ENCODE data around the gene USP25. TPM values are rescaled to one million over a fixed set of nuclear protein-coding genes. Genes with fewer than 3 reads are reported as not detected.

The USP25 gene
- total RNA-seq, 1 experiment from 2014 or later: 33.6 TPM

GRCh38 chr21:15742694-15743093, 12.9 kb downstream of the USP25 start (continued):
- TF ChIP-seq CTCF (IDR thresholded peaks at IDR 0.05 in 2 of 3, conservative IDR thresholded peaks at IDR 0.05 in 1 of 3; ENCODE audit: borderline replicate concordance in 1 of 3, insufficient read depth in 1 of 3, low read depth in 2 of 3, low read length in 2 of 3) (no peak), RAD21 (IDR thresholded peaks at IDR 0.05; ENCODE audit: low read depth) (no peak), SP1 (IDR thresholded peaks at IDR 0.05; ENCODE audit: low read depth) (no peak), CBX3 (IDR thresholded peaks at IDR 0.05; ENCODE audit: low read depth) (no peak)

- 0 out of 2 replicates have a peak, but pooled peaks cover 4% of the 10 kb centered on the region for H4K20me1 ChIP-seq (ENCODE audit: insufficient read depth)
- POLR2A ChIA-PET: no interaction called here
- no peak for TF ChIP-seq POLR2AphosphoS5 (IDR thresholded peaks at IDR 0.05; ENCODE audit: low read depth, low read length)
- no peak for TF ChIP-seq CTCF (IDR thresholded peaks at IDR 0.05 in 2 of 3, conservative IDR thresholded peaks at IDR 0.05 in 1 of 3; ENCODE audit: borderline replicate concordance in 1 of 3, insufficient read depth in 1 of 3, low read depth in 2 of 3, low read length in 2 of 3)
- ATAC-seq (no peak), DNase-seq (ENCODE audit: low read depth, low spot score) (no peak)
- no peak overlapping the region for H3K4me2 ChIP-seq (ENCODE audit: low read length)
- H3K79me2 ChIP-seq (ENCODE audit: insufficient read depth, low read length): peaks cover 97% of the 10 kb centered on the region
- no TSS peak for BruUV-seq (replicated peaks)
- CTCF ChIA-PET: no interaction called here
- H3K9me2 ChIP-seq (ENCODE audit: insufficient read depth): no peaks in the 10 kb centered on the region
- no peak overlapping the region for H3K9ac ChIP-seq (ENCODE audit: low read length)
- no peaks in the 10 kb centered on the region for H3K36me3 ChIP-seq (ENCODE audit: control insufficient read depth in 1 of 2, insufficient read depth in 2 of 2, low read length in 2 of 2)
- H2AFZ ChIP-seq (ENCODE audit: low read depth, low read length, poor library complexity, severe bottlenecking): no peak overlapping the region
- H3K4me3 ChIP-seq (replicated peaks in 1 of 2; ENCODE audit: low read depth in 1 of 2, low read length in 2 of 2): no peak overlapping the region
- H3K9me3 ChIP-seq (ENCODE audit: control insufficient read depth in 1 of 2, insufficient read depth in 1 of 2, low read depth in 1 of 2, low read length in 2 of 2): no peaks in the 10 kb centered on the region
- no peaks in the 10 kb centered on the region for H3K4me1 ChIP-seq (ENCODE audit: control insufficient read depth in 1 of 2, insufficient read depth in 2 of 2, low read length in 2 of 2)
- H3K27me3 ChIP-seq (ENCODE audit: insufficient read depth, low read length): no peaks in the 10 kb centered on the region
- intact Hi-C loops (cut with micrococcal nuclease): no loop called here
- RAD21 ChIA-PET (ENCODE audit: low non-redundant PET in 1 of 2, low total read pairs in 2 of 2, uncharacterized antibody in 2 of 2, unreplicated experiment in 2 of 2): no interaction called here
- H3K27ac ChIP-seq (ENCODE audit: low read depth, low read length): no peak overlapping the region
Observed at GRCh38 chr21:15743593-15743992, 13.8 kb downstream of the USP25 start.
